ENCODE results near the gene CALML3. TPM values are rescaled to one million over a fixed set of nuclear protein-coding genes. Genes with fewer than 3 reads are reported as not detected.
"Not testable (repeated sequence)": the region's sequence is repeated elsewhere in the genome, so short reads cannot be mapped to it uniquely, and the experiment has no call there.

CALML3 gene
- total and polyA plus RNA-seq, 9 donors, result 0.02 to 1.5 TPM; not detected in 7

DNA sequence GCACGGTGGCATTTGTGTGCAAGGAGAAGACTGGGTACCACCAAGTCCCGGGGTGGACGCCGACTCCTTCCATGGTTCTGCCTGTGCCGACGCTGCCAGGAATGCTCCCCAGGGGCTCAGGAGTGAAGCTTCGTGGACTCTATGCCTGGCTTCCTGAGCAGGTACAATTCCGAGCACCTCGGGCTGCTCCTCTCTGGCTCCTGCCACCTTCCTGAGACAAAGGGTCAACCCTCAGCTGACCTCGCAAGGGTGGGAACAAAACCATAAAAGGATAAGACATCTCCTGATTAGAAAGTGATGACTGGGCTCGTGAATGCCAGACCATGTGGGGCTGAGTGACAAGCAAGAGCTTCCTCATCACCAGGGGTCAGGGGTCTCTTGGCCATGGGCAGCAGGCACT, 31.8 kb downstream of the CALML3 start:
- intact Hi-C loops (cut with DNase I), result no loop called here
- H3K4me1 ChIP-seq (ENCODE audit: insufficient read depth), result peaks cover 18% of the 10 kb centered on the region
- no peak overlapping the region for H3K4me3 ChIP-seq
- H3K27me3 ChIP-seq, result no peaks in the 10 kb centered on the region
- peak in 4 of 5 donors; percentile 8 to 34 (median 14) for DNase-seq
- H3K27ac ChIP-seq, result peak overlapping the region in 1 of 2 donors; percentile 12
- no peaks in the 10 kb centered on the region for H3K36me3 ChIP-seq
- TF ChIP-seq POLR2A (IDR thresholded peaks at IDR 0.05) (no peak), EP300 (IDR thresholded peaks at IDR 0.05) (no peak)
- TF ChIP-seq, protein P1, sequence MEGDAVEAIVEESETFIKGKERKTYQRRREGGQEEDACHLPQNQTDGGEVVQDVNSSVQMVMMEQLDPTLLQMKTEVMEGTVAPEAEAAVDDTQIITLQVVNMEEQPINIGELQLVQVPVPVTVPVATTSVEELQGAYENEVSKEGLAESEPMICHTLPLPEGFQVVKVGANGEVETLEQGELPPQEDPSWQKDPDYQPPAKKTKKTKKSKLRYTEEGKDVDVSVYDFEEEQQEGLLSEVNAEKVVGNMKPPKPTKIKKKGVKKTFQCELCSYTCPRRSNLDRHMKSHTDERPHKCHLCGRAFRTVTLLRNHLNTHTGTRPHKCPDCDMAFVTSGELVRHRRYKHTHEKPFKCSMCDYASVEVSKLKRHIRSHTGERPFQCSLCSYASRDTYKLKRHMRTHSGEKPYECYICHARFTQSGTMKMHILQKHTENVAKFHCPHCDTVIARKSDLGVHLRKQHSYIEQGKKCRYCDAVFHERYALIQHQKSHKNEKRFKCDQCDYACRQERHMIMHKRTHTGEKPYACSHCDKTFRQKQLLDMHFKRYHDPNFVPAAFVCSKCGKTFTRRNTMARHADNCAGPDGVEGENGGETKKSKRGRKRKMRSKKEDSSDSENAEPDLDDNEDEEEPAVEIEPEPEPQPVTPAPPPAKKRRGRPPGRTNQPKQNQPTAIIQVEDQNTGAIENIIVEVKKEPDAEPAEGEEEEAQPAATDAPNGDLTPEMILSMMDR (IDR thresholded peaks at IDR 0.05), result no peak
- H3K9me3 ChIP-seq, result no peaks in the 10 kb centered on the region
- 92 to 95% (median 92%) methylated on average over 11 of the region's 11 CpGs for WGBS, 3 donors

DNA sequence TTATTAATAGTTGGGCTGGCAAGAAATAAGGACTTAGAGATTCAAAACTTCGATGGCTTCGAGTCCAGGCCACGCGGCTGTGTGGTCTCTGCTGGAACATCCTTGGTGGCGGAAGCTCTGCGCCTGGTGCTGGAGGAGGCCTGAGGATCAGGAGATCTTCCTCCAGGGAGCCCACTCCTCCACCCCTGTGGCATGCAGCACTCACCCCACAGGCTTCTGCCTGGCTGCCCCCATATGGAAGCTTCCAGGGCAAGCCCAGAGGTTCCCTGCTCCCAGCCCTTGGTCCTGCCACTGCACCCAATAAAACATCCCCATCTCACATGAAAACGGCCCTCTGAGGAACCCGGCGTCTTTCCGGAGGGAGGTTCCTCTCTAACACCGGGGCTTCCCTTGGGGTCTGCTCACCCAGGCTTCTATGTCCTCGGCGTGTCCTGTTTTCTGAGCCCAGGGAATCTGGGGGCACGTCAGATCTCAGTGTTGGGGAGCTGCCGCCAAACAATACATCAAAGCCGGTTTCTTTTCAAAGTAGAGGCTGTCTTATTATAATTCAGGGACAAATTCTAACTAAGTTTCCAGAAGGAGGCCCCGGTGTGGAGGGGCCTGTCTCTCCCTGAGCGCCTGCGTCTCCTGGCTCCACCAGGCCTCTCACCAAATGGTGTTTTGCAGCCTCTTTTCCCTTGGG, 32.4 kb downstream of the CALML3 start:
- no peaks in the 10 kb centered on the region for H3K27me3 ChIP-seq
- no peak overlapping the region for H3K27ac ChIP-seq
- intact Hi-C loops (cut with DNase I), result no loop called here
- TF ChIP-seq EP300 (IDR thresholded peaks at IDR 0.05) (no peak), POLR2A (IDR thresholded peaks at IDR 0.05) (no peak)
- TF ChIP-seq, protein P1 (IDR thresholded peaks at IDR 0.05), result no peak
- WGBS, 3 donors, result 82 to 88% (median 85%) methylated on average over 19 of the region's 19 CpGs
- peaks cover 18% of the 10 kb centered on the region for H3K4me1 ChIP-seq (ENCODE audit: insufficient read depth)
- no peak overlapping the region for H3K4me3 ChIP-seq
- H3K9me3 ChIP-seq, result no peaks in the 10 kb centered on the region
- no peaks in the 10 kb centered on the region for H3K36me3 ChIP-seq
- DNase-seq, result peak in 4 of 5 donors; percentile 6 to 41 (median 18)

DNA sequence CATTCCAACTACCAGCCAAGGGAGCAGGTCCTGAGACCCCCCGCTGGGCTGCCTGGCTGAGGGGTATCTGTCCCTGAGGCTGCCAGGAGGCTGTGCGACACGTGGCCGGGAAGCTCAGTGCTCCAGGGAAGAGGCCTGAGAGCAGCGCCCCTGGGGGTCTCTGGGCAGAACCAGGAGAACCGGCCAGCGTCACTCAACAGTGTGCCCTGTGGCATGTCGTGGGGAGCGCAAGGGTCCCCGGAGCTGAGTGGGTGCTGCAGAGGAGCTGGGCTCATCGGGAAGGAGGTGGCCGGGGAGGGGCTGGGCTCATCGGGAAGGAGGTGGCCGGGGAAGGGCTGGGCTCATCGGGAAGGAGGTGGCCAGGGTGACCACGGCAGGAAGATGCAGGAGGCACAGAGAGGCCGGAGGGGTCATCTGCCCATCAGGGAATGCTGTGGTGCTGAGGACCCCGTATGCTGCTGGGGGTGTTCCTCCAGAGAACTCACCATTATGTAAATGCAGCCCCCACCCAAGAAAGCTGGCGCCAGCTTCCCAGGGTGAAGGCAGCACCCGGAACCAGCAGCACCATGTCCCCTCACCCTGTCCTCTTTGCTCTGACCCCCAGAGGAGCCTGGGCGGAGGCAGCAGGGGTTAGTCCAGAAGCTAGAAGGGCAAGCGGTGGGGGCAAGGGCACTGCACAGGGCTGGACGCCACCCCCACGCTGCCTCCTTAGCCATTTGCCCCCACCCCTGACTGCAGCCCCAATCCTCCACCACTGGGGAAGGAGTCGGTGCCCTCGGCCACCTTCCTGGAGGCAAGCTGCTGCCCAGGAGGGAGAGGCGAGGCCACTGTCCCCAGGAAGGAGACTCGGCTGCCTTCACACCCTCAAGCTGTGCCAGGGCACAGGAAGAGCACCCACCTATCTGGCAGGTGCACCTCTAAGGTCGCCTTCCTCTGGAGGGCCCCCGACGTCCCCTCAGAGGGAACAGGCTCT, 33.3 kb downstream of the CALML3 start:
- H3K36me3 ChIP-seq, result no peaks in the 10 kb centered on the region
- H3K27ac ChIP-seq, result no peak overlapping the region
- H3K27me3 ChIP-seq, result no peaks in the 10 kb centered on the region
- no peak overlapping the region for H3K4me3 ChIP-seq
- WGBS, 3 donors, result 91 to 93% (median 93%) methylated on average over 31 of the region's 31 CpGs
- H3K4me1 ChIP-seq (ENCODE audit: insufficient read depth), result peaks cover 18% of the 10 kb centered on the region
- TF ChIP-seq EP300 (IDR thresholded peaks at IDR 0.05), result no peak
- intact Hi-C loops (cut with DNase I), result no loop called here
- peak in 4 of 5 donors; percentile 8 to 34 (median 20) for DNase-seq
- no peaks in the 10 kb centered on the region for H3K9me3 ChIP-seq

DNA sequence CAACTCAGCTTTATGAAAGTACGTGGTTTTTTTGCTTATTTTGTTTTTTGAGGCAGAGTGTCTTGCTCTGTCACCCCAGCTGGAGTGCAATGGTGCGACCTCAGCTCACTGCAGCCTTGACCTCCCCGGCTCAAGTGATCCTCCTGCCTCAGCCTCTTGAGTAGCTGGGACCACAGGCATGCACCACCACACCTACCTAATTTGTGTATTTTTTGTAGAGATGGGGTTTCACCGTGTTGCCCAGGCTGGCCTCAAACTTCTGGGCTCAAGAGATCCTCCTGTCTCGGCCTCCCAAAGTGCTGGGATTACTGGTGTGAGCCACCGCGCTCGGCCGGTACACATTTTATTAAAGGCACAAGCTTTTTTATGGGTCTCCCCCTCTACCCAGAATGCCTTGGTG, 34.3 kb downstream of the CALML3 start:
- DNase-seq, result peak in 2 of 5 donors; percentile 9
- intact Hi-C loops (cut with DNase I); H3K27ac ChIP-seq: not testable (repeated sequence)

DNA sequence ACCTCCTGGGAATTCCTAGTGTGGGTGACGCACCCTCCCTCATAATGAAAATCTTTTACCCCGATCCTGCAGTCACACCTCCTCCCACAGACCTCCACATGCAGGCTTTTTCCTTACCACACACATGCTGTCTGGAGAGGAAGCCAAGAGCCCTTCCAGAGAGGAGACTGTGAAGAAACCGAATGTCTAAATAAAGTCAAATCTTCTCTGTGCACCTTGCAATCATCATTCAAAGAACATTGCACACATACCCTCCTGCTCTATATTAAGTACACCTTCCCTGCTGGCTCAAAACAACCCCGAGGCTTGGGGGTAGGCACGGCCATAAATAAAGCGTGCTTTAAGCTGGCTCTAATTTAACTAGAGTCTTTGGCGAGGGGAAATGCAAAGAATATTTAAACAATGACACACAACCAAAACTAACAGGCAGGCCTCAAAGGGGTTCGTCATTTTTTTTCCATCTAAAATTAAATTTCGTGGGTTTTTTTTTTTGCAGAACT, 34.9 kb downstream of the CALML3 start:
- intact Hi-C loops (cut with DNase I), result no loop called here
- H3K9me3 ChIP-seq, result no peaks in the 10 kb centered on the region
- no peak overlapping the region for H3K4me3 ChIP-seq
- TF ChIP-seq, protein P1 (IDR thresholded peaks at IDR 0.05), result no peak
- no peak for TF ChIP-seq POLR2A (IDR thresholded peaks at IDR 0.05)
- no peak for TF ChIP-seq EP300 (IDR thresholded peaks at IDR 0.05)
- H3K27ac ChIP-seq, result no peak overlapping the region
- WGBS, 3 donors, result 22 to 35% (median 30%) methylated on average over 9 of the region's 9 CpGs
- DNase-seq, result peak in 2 of 5 donors; percentile 5 to 6
- H3K36me3 ChIP-seq, result no peaks in the 10 kb centered on the region
- H3K27me3 ChIP-seq, result no peaks in the 10 kb centered on the region
- peaks cover 10% of the 10 kb centered on the region for H3K4me1 ChIP-seq (ENCODE audit: insufficient read depth)

More for the DNA sequence above, 34.3 kb downstream of the CALML3 start:
- H3K4me1 ChIP-seq (ENCODE audit: insufficient read depth), result peaks cover 14% of the 10 kb centered on the region
- H3K36me3 ChIP-seq, H3K4me3 ChIP-seq, H3K9me3 ChIP-seq, H3K27me3 ChIP-seq: not testable (repeated sequence)
- 65 to 71% (median 67%) methylated on average over 9 of the region's 9 CpGs for WGBS, 3 donors
